Prostate gland (tissue), 2 donors: ENCODE results near the gene MYO15B.

Experiments used
- CTCF ChIP-seq, 4 experiments: fragments of 200-600 bp in 2 of 4; fragments of 450-650 bp in 2 of 4; sonication (generic) in 2 of 4; IDR thresholded peaks; 1 replicate in 3 of 4; 2 replicates in 1 of 4; pipeline ENCODE4 v1.5.1; 2016 to 2019; ENCODE audit warnings: antibody characterized with exemption in 4 of 4, mild to moderate bottlenecking in 2 of 4, moderate library complexity in 2 of 4
- POLR2A ChIP-seq: fragments of 450-650 bp; IDR thresholded peaks from one replicate; pipeline ENCODE4 v1.6.1; 2016; ENCODE audit warnings: antibody characterized with exemption, mild to moderate bottlenecking
- POLR2AphosphoS5 ChIP-seq: sonication (generic); formaldehyde crosslinking; IDR thresholded peaks from one replicate; pipeline ENCODE4 v1.6.1; 2017; ENCODE audit warnings: antibody characterized with exemption

- TF ChIP-seq POLR2AphosphoS5 (no peak), POLR2A (no peak), CTCF (IDR thresholded peaks at IDR 0.05) (no peak)
Observed at GRCh38 chr17:75575728-75576127, 11.9 kb upstream of the MYO15B start.
